G401 (cell line): ENCODE measurements around the gene PIAS4. TPM values are rescaled to one million over a fixed set of nuclear protein-coding genes. Genes with fewer than 3 reads are reported as not detected.
A peak's percentile ranks its signal among the peaks of the same experiment; 100 is the strongest.

Experiments
- DNase-seq: peaks from one replicate; pipeline ENCODE4 v3.0.0-alpha.2; 2015; ENCODE audit warnings: low spot score
- in situ Hi-C: cut with HindIII; loops from 2 replicates; pipeline ENCODE4 v1.10.0; 2016; ENCODE audit warnings: low sequenced_read_pairs, mixed read lengths
- total RNA-seq: library from RNA; depleted of rRNA; stranded (reverse); fragments of >200 nt; shearing (Covaris generic); gene quantifications from 2 replicates; pipeline ENCODE4 v1.2.3, GENCODE V29; 2014

PIAS4 gene
- total RNA-seq, 1 experiment from 2014 or later: 45.7 TPM

- DNase-seq: no peak
- in situ Hi-C loops: no loop called here
These were observed 29.2 kb downstream of the PIAS4 start for GRCh38 chr19:4036576-4037300.

- in situ Hi-C loops: no loop called here
- no peak for DNase-seq
These were observed 29.9 kb downstream of the PIAS4 start for GRCh38 chr19:4037301-4037949.

GRCh38 chr19:4038057-4038456 is 30.5 kb downstream of the PIAS4 start:
- in situ Hi-C loops: no loop called here
- DNase-seq: no peak

GRCh38 chr19:4038661-4039423 is 31.3 kb downstream of the PIAS4 start:
- in situ Hi-C loops: no loop called here
- DNase-seq: no peak

GRCh38 chr19:4042064-4042730 is 34.7 kb downstream of the PIAS4 start:
- DNase-seq: no peak

GRCh38 chr19:4042731-4043082 is 35.2 kb downstream of the PIAS4 start:
- in situ Hi-C loops: no loop called here
- DNase-seq: no peak

More at GRCh38 chr19:4042064-4042730, 34.7 kb downstream of the PIAS4 start:
- in situ Hi-C loops: no loop called here

- in situ Hi-C loops: no loop called here
- no peak for DNase-seq
These were observed 35.9 kb downstream of the PIAS4 start for GRCh38 chr19:4043401-4043800.

- DNase-seq: no peak
- in situ Hi-C loops: no loop called here
These were observed 36.6 kb downstream of the PIAS4 start for GRCh38 chr19:4043966-4044715.

- in situ Hi-C loops: no loop called here
These were observed 37.5 kb downstream of the PIAS4 start for GRCh38 chr19:4044990-4045465.

GRCh38 chr19:4045597-4046361 is 38.2 kb downstream of the PIAS4 start:
- in situ Hi-C loops: no loop called here
- DNase-seq: no peak

More at GRCh38 chr19:4044990-4045465, 37.5 kb downstream of the PIAS4 start:
- DNase-seq: no peak

GRCh38 chr19:4046362-4046691 is 38.8 kb downstream of the PIAS4 start:
- DNase-seq: no peak
- in situ Hi-C loops: no loop called here

GRCh38 chr19:4046946-4047683 is 39.6 kb downstream of the PIAS4 start:
- in situ Hi-C loops: no loop called here

GRCh38 chr19:4049432-4049831 is 41.9 kb downstream of the PIAS4 start:
- in situ Hi-C loops: no loop called here
- peak; percentile 89 for DNase-seq

More at GRCh38 chr19:4046946-4047683, 39.6 kb downstream of the PIAS4 start:
- no peak for DNase-seq

GRCh38 chr19:4051175-4052101 is 43.9 kb downstream of the PIAS4 start:
- in situ Hi-C loops: no loop called here
- DNase-seq: no peak

- no peak for DNase-seq
- in situ Hi-C loops: no loop called here
These were observed 44.8 kb downstream of the PIAS4 start for GRCh38 chr19:4052114-4052992.

- in situ Hi-C loops: no loop called here
These were observed 45.5 kb downstream of the PIAS4 start for GRCh38 chr19:4052993-4053422.

More at GRCh38 chr19:4052993-4053422, 45.5 kb downstream of the PIAS4 start:
- no peak for DNase-seq
